OCI-LY7 (cell line): Measurements from ENCODE around the gene APPL2.

ENCODE experiments used
- CTCF ChIP-seq: fragments of 200-600 bp; sonication (generic); conservative IDR thresholded peaks from 2 replicates; pipeline ENCODE4 v1.5.1; 2014; ENCODE audit warnings: mild to moderate bottlenecking, antibody characterized with exemption, low read length, moderate library complexity, mixed read lengths
- EZH2phosphoT487 ChIP-seq: fragments of 200-600 bp; sonication (generic); IDR thresholded peaks from 2 replicates; pipeline ENCODE4 v1.6.1; 2018; ENCODE audit warnings: low read depth, borderline replicate concordance, mild to moderate bottlenecking, mixed run types, antibody characterized with exemption, low read length, moderate library complexity, mixed read lengths

GRCh38 chr12:105234197-105234596 is 1.8 kb downstream of the APPL2 start:
- no peak for TF ChIP-seq CTCF
- no peak for TF ChIP-seq EZH2phosphoT487
